ENCODE measurements around the gene TMEM169. TPM values are rescaled to one million over a fixed set of nuclear protein-coding genes. Genes with fewer than 3 reads are reported as not detected.

The TMEM169 gene
- total and polyA plus RNA-seq, 4 donors, result 0.42 to 1.9 (median 0.80) TPM

- TF ChIP-seq, protein P1, sequence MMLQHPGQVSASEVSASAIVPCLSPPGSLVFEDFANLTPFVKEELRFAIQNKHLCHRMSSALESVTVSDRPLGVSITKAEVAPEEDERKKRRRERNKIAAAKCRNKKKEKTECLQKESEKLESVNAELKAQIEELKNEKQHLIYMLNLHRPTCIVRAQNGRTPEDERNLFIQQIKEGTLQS (IDR thresholded peaks at IDR 0.05), result no peak
- TF ChIP-seq RXRA (IDR thresholded peaks at IDR 0.05), result peak; percentile 38 to 65
- TF ChIP-seq TAF1 (conservative IDR thresholded peaks at IDR 0.05), result peak; percentile 60
- peak; percentile 97 for TF ChIP-seq EGR1 (IDR thresholded peaks at IDR 0.05; ENCODE audit: low read depth in 2 of 2)
- peak; percentile 56 for TF ChIP-seq SP1 (IDR thresholded peaks at IDR 0.05)
- TF ChIP-seq JUND (IDR thresholded peaks at IDR 0.05), result no peak
These were observed 27.5 kb downstream of the TMEM169 start, which contains the start of gene XRCC5 (continued) for GRCh38 chr2:216108967-216109921.

GRCh38 chr2:216109962-216110614 is 28.4 kb downstream of the TMEM169 start:
- no peak for DNase-seq (ENCODE audit: low spot score)
- Histone ChIP-seq H3K36me3 (ENCODE audit: control insufficient read depth in 4 of 4, insufficient read depth in 3 of 4, low read depth in 1 of 4, low read length in 3 of 4) (peaks cover 0 to 16% (median 11%) of the 10 kb centered on the region in 4 donors), H3K9me3 (ENCODE audit: control insufficient read depth in 4 of 4, low read length in 3 of 4) (no peaks in the 10 kb centered on the region), H3K4me3 (ENCODE audit: low read depth in 1 of 3, low read length in 3 of 3) (peak overlapping the region; percentile 75 to 99 (median 96)), H3K27ac (ENCODE audit: low read depth in 1 of 2, low read length in 2 of 2) (peak overlapping the region; percentile 86 to 90), H3K27me3 (ENCODE audit: control insufficient read depth in 4 of 4, insufficient read depth in 4 of 4, low read length in 3 of 4) (no peaks in the 10 kb centered on the region), H3K4me1 (ENCODE audit: control insufficient read depth in 4 of 4, insufficient read depth in 4 of 4, low read length in 3 of 4) (peaks cover 4 to 38% (median 23%) of the 10 kb centered on the region in 4 donors), H3K9ac (ENCODE audit: low read depth in 1 of 2, low read length in 2 of 2) (peak overlapping the region; percentile 97)
- 1% methylated on average over 10 of the region's 10 CpGs for WGBS
- peak; percentile 59 for TF ChIP-seq CTCF (IDR thresholded peaks at IDR 0.05; ENCODE audit: low read depth, low read length, missing input control)
- TF ChIP-seq JUND (IDR thresholded peaks at IDR 0.05), result no peak
- no peak for TF ChIP-seq HNF4A (conservative IDR thresholded peaks at IDR 0.05)
- TF ChIP-seq YY1 (IDR thresholded peaks at IDR 0.05), result no peak
- peak; percentile 87 to 88 for TF ChIP-seq RAD21 (IDR thresholded peaks at IDR 0.05)
- TF ChIP-seq, protein P1 (IDR thresholded peaks at IDR 0.05), result no peak
- TF ChIP-seq HNF4G (IDR thresholded peaks at IDR 0.05), result no peak
- TF ChIP-seq FOXA1 (IDR thresholded peaks at IDR 0.05), result no peak
- TF ChIP-seq SP1 (IDR thresholded peaks at IDR 0.05), result peak; percentile 6
- TF ChIP-seq, protein P2, sequence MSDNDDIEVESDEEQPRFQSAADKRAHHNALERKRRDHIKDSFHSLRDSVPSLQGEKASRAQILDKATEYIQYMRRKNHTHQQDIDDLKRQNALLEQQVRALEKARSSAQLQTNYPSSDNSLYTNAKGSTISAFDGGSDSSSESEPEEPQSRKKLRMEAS (IDR thresholded peaks at IDR 0.05), result no peak
- peak; percentile 24 to 26 for TF ChIP-seq RXRA (IDR thresholded peaks at IDR 0.05)
- TF ChIP-seq, protein P3, sequence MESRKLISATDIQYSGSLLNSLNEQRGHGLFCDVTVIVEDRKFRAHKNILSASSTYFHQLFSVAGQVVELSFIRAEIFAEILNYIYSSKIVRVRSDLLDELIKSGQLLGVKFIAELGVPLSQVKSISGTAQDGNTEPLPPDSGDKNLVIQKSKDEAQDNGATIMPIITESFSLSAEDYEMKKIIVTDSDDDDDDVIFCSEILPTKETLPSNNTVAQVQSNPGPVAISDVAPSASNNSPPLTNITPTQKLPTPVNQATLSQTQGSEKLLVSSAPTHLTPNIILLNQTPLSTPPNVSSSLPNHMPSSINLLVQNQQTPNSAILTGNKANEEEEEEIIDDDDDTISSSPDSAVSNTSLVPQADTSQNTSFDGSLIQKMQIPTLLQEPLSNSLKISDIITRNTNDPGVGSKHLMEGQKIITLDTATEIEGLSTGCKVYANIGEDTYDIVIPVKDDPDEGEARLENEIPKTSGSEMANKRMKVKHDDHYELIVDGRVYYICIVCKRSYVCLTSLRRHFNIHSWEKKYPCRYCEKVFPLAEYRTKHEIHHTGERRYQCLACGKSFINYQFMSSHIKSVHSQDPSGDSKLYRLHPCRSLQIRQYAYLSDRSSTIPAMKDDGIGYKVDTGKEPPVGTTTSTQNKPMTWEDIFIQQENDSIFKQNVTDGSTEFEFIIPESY (IDR thresholded peaks at IDR 0.05), result no peak
- no peak for TF ChIP-seq FOXA2 (IDR thresholded peaks at IDR 0.05)
- no peak for TF ChIP-seq TAF1 (conservative IDR thresholded peaks at IDR 0.05)
- no peak for TF ChIP-seq REST (IDR thresholded peaks at IDR 0.05)
